ENCODE data around the gene RACK1.

The RACK1 gene

DNA sequence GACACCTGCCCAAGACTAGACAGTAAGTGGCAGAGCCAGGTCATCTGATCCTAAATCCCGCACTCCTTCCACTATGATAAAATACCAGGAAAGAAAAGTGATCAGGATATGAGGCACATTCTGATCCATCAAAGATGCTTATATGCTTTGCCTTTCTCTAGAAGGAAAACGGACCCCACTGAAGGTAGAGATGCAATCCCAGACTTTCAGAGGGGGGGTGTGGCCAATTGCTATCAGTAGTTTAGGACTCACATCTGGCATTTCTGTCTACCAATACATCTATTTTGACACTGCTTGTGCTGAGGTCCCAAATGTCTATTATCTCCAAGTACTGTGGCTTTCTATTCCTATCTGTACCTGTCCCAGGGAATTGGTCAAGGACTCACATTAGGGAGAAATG lies 15.6 kb upstream of the RACK1 start:
- no peak for DNase-seq

DNA sequence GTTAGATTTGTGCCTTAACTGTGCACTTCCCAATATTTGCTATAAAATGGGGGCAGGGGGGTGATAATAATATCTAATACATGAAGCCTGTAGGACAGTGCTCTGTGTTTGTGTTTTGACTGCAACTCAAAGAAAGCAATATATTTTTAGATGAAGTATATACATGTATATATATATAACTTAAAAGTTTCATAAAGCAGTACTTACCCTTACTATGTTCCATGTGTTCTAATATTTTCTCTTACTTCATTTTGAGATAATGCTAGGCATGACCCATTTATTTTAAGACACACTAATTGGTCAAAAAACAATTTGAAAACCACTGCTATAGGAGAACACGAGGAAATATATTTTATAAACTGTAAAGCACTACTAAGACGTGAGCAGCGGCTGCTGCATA lies 14.9 kb upstream of the RACK1 start:
- no peak for DNase-seq

DNA sequence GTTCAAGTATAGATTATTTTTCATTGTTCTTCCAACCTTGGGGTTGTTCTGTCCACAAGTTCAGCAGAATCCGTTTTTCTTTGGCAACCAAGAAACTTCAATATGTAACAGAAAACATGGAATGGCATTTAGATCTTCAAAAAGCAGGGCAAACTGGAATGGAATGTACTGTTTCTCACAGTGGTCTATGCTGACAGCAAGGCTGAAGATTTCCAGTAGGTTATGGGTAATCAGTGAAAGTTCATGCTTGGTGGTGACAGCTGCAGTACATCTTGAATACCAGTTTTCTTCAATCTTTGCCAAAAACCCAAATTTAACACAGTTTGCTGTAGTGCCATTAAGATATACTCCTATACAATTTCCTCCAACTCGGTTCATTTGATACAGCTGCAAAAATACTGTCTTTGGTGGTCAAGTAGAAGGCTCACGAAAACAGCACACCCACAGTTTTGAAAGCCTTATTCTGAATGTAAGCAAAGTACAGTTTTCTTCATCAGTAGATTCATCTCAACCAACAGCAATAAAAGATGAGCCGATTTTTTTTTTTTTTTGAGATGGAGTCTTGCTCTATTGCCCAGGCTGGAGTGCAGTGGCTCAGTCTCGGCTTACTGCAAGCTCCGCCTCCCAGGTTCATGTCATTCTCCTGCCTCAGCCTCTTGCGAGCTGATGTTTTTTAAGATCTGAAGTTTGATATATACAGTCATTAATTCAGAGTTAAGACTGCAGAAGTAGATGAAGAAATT lies 12.3 kb upstream of the RACK1 start:
- no peak for DNase-seq

DNA sequence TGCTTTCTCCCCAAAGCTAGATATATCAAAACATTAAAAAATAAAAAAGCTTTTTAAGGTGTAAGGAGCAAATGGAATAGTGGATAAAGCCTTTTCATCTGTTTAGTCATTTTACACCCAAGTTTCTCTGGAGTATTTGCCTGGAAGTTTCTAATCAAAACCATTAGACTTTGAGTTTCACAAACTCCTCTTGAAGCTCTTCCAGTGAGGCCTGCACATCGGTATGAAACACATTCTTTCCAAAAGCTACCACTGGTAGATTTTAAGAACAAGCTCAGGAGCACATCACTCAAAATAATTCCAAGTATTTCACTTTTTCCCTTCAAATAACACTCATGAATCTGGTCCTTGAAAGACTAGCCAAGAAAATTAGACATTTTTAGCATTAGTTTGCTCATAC lies 11.6 kb upstream of the RACK1 start:
- DNase-seq: no peak

DNA sequence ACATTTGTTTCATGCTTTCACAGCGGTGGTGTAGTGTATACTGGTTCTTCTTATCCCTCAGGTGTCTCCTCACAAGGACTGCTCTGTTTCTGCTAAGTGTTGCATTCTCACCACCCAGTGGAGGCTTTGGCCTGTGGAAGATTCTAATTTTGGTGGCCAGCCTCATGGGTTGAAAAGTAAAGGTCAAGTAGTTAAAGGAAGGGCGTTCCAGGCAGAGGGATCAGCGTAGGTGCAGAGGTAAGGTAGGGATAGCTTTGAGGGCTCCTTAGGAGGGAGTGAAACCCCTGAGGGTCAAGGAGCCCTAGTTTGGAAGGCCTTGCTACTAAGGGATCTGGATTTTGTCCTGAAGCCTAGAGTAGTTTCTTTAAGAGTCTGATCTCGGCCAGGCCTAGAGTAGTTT lies 4.6 kb upstream of the RACK1 start:
- DNase-seq: no peak

DNA sequence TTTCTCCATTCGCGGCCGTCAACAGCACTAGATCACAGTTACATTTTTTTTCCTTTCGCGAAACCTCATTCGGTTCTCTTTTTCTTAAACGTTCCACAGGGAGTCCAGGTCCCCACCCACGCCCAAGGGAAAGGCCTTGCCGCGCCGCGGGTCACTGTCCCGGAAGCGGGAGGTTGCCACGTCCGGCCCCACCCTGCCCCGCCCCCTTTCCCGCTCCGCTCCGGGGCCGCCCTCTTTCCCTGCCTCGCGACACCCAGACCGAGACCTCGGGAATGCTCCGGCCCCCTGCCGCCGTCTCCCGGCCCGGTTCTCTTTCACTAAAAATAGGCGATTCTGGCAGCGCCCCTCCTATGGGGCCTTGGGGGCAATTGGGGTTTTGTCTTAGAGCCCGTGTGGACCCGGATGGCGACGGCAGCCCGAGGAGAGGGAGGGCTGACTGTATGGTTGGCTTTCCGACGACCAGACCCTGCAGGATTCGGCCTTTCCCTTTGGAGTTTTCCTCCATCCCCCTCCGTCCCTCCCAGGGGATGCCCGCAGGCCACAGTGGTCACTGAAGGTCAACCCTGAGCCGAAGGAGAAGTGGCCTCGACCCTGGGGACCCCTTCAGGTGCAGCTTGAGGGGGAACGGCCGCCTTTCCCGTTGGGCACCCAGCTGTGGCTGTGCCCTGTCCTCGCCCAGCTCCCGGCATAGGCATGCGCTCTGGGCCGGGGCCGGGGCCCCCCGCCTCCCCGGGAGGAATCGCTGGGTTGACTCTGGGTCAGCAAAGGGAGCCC lies 2.8 kb upstream of the RACK1 start:
- peak; percentile 77 for DNase-seq

DNA sequence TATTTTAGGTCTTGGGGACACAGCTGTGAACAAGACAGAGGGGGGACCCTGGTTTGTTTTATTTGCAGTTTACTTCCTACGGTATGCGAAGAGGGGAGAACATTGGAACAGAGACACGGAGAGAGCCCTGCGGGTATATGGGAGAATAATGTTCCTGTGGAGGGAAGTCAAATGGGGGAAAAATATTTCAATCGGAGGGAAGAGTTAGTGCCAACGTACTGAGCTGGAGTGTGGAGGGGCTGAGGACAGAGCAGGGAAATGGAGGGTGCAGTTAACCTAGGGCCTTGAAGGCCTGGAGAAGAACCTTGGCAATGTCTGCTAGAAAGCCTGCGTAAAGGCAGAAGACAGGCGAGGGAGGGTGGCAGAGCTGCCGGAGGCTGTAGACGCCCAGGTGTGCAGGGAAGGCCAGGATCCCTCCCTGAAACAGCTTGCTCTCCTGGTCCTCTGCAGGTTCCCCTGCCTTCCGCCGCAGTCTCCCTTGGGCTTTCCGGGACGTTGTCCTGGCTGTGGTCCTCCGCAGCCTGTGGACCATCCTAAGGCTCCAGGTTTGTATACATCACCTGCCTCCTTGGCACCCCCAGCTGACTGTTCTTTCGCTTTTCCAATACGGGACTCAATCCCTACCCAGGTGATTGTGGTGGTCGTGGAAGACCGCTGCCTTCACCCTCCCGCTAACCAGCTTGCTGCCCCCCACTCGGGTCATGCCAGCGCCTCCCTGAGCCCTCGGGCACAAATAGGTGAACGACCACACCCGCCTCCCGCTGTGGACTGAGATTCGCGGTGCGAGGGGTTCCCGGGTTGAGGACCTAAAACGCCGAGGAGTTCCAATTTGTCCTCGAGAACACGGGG lies 1.9 kb upstream of the RACK1 start:
- DNase-seq: no peak

DNA sequence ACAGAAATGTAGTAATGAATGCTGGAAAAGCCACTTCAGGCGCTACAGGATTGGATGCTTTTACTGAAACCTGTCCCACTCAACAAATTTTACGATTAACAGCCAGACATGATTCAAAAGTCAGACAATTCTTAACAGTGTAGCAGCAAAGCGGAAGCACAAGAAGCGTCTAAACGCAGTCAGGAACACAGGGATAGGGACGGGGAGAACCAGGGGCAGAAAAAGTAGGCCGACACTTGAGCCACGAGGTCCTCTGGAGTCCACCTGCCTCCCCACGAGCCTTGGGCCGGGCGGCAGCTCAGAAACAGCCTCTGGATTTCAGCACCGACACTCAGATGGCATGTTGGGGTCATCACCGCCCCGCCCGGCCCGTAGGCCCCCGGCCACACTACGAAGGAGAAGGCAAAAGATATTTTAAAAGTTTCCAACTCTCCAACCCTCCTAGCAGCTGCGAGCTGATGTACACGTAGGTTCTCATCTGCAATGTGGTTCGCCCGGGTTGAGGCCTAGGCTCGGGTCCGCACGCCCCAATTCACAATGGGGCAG lies 615 bp downstream of the RACK1 start:
- no peak for DNase-seq

DNA sequence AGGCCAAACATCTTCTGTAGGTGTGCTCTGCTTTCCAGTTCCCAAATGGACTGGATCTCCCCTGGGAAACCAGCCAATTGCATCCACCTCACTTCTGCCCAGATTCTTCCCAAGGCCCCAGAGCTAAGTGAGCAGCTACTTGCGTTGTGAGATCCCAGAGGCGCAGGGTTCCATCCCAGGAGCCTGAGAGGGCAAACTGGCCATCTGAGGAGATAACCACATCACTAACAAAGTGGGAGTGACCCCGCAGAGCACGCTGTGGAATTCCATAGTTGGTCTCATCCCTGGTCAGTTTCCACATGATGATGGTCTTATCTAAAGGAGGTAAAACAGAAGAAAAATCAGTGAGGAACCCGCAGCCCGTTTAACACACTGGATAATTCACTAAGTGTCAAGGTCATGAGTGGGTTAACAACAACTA lies 1.7 kb downstream of the RACK1 start:
- no peak for DNase-seq

DNA sequence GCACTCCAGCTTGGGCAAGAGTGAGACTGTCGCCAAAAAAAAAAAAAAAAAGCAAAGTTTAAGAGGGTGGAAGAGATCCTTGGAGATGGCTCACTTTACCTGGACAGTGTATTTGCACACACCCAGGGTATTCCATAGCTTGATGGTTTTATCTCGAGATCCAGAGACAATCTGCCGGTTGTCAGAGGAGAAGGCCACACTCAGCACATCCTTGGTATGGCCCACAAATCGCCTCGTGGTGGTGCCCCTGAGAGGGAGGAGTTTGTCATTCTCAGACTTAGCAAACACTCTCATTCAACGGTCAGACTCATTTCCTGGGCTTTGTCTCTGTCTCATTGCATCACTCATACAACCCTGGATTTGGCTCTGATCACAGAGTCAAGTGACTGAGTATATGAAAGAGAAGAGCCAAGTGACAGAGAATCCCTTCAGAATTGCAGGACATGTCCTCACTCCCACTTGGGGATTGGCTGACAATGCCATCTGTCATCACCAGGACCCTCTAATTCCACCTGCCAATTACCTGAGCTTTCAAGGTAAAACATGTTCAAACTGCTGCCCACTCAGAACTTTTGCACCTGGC lies 2.2 kb downstream of the RACK1 start:
- DNase-seq: no peak

DNA sequence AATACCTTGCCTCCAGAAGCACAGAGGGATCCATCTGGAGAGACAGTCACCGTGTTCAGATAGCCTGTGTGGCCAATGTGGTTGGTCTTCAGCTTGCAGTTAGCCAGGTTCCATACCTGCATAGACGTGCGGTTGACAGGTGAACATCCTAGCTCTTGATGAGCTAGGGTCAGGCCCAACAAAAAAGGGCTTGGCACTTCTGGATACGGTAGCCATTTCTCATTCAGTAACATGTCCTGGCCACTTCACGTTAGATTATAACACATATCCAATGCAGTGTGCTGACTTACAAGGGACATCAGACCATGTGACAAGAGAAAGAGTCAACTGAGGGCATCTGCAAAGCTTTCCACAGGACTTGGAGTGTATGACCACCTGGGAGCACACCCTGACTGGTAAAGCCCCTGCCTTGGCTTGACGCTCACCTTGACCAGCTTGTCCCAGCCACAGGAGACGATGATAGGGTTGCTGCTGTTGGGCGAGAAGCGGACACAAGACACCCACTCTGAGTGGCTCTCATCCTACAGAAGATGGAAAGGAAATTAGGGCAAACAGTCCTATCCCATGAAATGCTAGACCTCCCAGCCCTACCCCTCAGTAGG lies 4.5 kb downstream of the RACK1 start:
- no peak for DNase-seq

DNA sequence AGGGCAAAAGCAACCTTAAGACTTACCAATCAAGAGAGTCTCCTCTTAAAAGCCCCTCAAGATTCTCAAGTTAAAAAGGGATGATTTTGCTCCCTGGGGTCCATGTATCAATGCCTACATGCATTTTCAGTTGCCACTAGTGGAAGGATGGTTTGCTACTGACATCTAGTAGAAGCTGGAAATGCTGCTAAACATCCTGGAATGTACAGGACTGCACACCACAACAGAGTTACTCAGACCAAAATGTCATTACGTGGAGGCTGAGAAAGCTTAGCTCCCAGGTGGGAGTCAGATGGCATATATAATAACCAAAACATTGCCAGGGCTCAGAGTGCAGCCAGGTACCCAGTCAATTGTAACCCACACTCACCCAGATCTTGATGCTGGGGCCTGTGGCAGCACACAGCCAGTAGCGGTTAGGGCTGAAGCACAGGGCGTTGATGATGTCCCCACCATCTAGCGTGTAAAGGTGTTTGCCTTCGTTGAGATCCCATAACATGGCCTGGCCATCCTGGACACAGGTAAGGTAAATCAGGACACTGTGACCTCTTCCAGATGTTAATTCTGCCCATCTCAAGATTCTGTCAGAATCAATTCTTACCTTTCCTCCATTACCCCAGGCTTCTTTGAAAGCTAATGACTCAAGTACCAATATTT lies 5.8 kb downstream of the RACK1 start:
- DNase-seq: no peak

DNA sequence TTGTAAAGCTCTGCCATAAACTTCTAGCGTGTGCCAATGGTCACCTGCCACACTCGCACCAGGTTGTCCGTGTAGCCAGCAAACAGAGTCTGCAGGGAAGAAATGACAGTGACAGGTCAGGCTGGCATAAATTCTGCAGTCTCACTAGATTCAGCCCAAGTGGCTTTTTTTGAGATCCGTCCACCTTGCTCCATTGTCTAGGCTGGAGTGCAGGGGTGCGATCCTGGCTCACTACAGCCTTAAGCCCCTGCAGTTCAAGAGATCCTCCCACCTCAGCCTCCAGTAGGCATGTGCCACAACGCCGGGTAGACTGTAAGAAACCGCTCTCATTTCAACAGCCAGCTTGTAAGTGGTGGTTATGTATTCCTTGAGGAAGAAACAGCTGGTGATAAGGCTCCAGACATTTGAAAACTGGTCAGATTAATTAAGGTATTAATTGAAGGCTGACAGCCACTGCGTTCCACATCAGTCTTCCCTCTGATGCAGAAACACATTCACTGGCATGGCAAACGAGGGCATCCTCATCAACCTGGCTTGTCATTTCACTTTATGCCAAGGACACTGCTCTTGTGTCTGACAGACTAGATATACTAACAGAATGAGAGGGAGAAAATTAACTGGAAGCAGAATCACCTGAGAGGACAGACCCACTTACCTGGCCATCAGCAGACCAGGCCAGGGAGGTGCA lies 6.6 kb downstream of the RACK1 start:
- no peak for DNase-seq

DNA sequence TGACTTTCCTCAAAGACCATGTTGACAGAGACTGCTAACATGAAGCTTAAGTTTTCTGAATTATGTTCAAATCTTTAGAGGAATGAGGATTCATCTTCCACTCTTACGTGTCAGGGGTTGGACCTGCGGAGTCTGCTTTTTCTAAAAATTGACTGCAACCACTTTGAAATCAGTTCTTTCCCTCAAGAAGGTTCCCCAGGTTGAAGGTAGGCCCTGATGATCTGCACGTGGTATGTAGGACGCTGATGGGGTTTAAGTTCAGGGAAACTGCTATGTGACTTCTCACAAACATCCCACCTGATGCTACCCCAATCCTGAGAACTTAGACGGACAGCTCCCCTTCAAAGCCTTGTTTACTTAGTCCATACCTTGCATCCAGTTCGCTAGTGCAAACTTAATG lies 7.2 kb downstream of the RACK1 start:
- DNase-seq: no peak

DNA sequence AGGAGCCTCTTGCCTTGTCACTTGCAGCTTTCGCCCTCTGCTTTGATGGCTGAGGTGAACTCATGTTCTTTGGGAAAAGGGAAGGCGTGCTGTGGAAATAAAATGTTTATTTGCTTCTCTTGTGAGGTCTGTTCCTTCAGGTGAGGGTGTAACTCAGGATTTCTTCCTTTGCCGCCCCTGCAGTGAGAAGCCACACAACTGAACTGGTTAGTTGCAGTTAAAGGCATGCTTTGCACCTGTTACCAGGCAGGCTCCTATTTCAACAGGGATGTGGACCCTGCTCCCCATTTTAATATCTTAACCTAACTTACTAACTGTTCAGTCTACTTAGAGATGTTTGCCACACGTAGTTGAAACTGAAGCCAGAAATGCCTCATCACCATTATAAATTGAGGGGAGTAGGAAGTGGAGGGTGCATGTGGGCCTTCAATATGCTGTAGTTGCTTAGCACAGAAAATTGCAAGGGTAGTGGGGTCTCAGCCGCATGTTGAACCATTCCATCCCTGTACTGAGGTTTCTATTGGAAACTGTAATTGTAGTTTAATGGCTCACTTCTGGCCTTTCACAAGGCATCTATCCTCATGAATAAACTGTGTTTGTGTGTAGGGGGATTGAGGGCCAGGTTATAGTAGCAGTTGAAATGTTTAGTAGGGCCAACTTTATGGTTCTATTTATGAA lies 7.9 kb downstream of the RACK1 start:
- no peak for DNase-seq

DNA sequence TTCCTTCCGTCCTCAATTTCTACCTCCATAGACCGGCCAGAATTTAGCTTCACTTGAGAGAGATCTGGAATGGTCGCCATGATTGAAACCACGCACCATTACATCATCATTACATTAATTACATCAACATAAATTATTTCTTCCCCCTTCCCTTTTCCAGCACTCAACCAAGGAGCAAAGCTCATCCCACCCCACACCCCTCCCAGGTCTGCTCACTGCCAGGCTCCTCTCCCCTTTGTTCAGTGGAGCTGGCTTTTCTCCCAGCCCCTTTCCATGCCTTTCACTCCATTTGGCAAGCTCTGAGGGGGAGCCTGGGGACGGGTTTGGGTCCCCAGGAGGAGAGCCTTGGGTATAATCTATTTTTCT lies 8.4 kb downstream of the RACK1 start:
- no peak for DNase-seq

DNA sequence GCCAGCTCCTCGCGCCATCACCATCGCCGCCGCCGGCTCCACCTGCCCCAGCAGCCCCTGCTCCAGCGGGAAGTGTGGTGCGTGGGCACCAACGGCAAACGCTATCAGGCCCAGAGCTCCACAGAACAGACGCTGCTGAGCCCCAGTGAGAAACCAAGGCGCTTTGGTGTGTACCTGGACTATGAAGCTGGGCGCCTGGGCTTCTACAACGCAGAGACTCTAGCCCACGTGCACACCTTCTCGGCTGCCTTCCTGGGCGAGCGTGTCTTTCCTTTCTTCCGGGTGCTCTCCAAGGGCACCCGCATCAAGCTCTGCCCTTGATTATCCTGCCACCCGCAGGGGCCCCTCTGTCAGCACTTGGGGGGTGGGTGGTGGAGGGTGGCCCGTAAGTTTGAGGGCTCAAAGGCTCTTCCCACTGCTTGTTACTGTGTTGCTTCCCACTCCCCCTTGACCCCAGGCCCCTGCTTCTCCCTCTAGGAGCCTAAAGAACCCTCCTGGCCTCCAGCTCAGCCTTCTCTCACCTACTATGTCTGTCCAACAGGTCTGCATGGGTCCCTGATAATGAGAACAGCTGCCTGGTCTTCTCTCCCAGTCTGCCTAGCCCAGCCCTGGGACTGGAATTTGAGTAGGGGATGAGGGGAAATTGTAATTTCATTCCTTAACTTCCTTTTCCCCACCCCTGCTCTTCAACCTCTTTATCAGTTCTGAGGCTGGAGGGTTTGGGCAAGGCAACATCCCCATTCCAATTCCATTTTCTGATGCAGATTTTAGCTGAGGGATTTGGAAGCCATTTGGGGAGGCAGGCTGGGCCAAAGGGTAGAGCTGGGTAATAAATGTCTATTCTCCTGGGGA lies 9.0 kb downstream of the RACK1 start:
- DNase-seq: no peak

DNA sequence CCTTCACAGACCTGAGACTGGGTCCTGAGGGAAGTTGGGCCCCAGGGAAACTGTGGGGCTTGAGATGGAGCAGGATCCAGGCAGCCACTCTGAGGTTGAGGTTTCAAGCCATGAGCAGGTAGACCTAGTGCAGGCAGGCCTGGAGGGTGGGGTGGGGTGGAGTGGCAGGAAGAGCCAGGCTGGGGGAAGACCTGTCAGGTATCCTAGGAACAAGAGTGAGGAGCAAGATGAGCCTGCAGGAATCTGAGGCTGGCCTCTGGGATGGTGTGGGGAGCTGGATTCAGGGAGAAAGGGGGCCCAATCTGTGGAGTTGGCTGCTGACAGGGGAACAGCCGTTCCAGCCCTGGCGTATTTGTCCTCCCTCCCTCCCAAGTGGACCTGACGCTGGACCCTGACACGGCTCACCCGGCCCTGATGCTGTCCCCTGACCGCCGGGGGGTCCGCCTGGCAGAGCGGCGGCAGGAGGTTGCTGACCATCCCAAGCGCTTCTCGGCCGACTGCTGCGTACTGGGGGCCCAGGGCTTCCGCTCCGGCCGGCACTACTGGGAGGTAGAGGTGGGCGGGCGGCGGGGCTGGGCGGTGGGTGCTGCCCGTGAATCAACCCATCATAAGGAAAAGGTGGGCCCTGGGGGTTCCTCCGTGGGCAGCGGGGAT lies 9.8 kb downstream of the RACK1 start:
- DNase-seq: no peak

DNA sequence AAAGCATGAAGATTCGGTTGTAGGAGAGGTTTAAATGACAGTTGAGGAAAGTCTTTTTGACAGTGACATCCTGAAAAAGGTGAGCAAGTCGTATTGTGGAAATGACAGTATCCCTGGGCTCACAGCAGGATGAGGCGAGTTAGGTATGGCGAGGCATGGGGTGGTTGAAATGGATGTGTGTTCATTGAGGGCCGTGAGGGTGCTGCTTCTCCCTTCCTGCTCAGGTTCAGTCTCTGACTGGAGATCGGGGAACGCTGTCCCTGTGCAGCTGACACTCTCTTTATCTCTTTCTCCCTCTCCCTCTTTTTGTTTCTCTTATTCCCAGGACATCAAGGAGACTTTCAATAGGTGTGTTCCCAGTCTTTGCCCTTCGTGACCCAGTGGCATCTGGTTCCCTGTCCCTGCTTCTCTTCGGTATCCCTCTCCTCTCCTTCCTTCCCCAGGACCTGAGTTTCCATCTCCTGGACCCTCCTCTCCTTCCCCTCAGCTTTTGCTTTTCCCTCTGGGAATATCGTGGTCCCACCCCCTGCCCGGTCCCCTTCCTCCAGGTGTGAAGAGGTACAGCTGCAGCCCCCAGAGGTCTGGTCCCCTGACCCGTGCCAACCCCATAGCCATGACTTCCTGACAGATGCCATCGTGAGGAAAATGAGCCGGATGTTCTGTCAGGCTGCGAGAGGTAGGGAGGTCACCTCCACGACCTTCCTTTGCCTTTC lies 10.5 kb downstream of the RACK1 start:
- DNase-seq: no peak

All from stimulated activated CD4-positive, alpha-beta T cell treated with anti-CD3 and anti-CD28 coated beads, Interleukin-12 subunit alpha, Interleukin-12 subunit beta, amount 100 ng/mL, for 4 hours (primary cell).